Measurements from ENCODE around the gene POU6F2. TPM values are rescaled to one million over a fixed set of nuclear protein-coding genes. Genes with fewer than 3 reads are reported as not detected.

Gene POU6F2
- total RNA-seq, 1 experiment from 2014 or later: 0.27 TPM

GRCh38 chr7:39186671-39187070 lies 209.0 kb downstream of the POU6F2 start:
- POLR2A ChIA-PET: no interaction called here

More at GRCh38 chr7:39186671-39187070, 209.0 kb downstream of the POU6F2 start:
- CTCF ChIA-PET: no interaction called here
- DNase-seq (ENCODE audit: low read depth, low spot score) (no peak), ATAC-seq (no peak)
- no peaks in the 10 kb centered on the region for H4K20me1 ChIP-seq (ENCODE audit: insufficient read depth)
- H3K4me1 ChIP-seq (ENCODE audit: control insufficient read depth in 1 of 2, insufficient read depth in 2 of 2, low read length in 2 of 2): no peaks in the 10 kb centered on the region
- no peak overlapping the region for H3K4me2 ChIP-seq (ENCODE audit: low read length)
- RAD21 ChIA-PET (ENCODE audit: low non-redundant PET in 1 of 2, low total read pairs in 2 of 2, uncharacterized antibody in 2 of 2, unreplicated experiment in 2 of 2): no interaction called here
- H3K4me3 ChIP-seq (replicated peaks in 1 of 2; ENCODE audit: low read depth in 1 of 2, low read length in 2 of 2): no peak overlapping the region
- no peaks in the 10 kb centered on the region for H3K9me3 ChIP-seq (ENCODE audit: control insufficient read depth in 1 of 2, insufficient read depth in 1 of 2, low read depth in 1 of 2, low read length in 2 of 2)
- H3K27me3 ChIP-seq (ENCODE audit: insufficient read depth, low read length): peaks cover 19% of the 10 kb centered on the region
- no peaks in the 10 kb centered on the region for H3K9me2 ChIP-seq (ENCODE audit: insufficient read depth)
- no peaks in the 10 kb centered on the region for H3K36me3 ChIP-seq (ENCODE audit: control insufficient read depth in 1 of 2, insufficient read depth in 2 of 2, low read length in 2 of 2)
- no peaks in the 10 kb centered on the region for H3K79me2 ChIP-seq (ENCODE audit: insufficient read depth, low read length)
- H3K27ac ChIP-seq (ENCODE audit: low read depth, low read length): no peak overlapping the region
- no TSS peak for BruUV-seq (replicated peaks)
- intact Hi-C loops (cut with micrococcal nuclease): no loop called here
- no peak for TF ChIP-seq FOSL1 (IDR thresholded peaks at IDR 0.05; ENCODE audit: low read depth)
- no peak for TF ChIP-seq CEBPB (IDR thresholded peaks at IDR 0.05; ENCODE audit: low read depth)
- no peak for TF ChIP-seq RAD21 (IDR thresholded peaks at IDR 0.05; ENCODE audit: low read depth)
- TF ChIP-seq ZBTB33 (IDR thresholded peaks at IDR 0.05; ENCODE audit: extremely low read depth, insufficient replicate concordance, low read length): no peak
- no peak for TF ChIP-seq YY1 (IDR thresholded peaks at IDR 0.05; ENCODE audit: extremely low read depth, insufficient replicate concordance, low read depth, low read length)
- TF ChIP-seq CBX3 (IDR thresholded peaks at IDR 0.05; ENCODE audit: low read depth): no peak
- no peak for TF ChIP-seq EGR1 (IDR thresholded peaks at IDR 0.05; ENCODE audit: low read depth)
- TF ChIP-seq SRF (IDR thresholded peaks at IDR 0.05; ENCODE audit: low read depth): no peak
- no peak for TF ChIP-seq ZFX (IDR thresholded peaks at IDR 0.05)
- TF ChIP-seq EZH2phosphoT487 (IDR thresholded peaks at IDR 0.05; ENCODE audit: borderline replicate concordance): no peak
- no peak for TF ChIP-seq SIN3A (IDR thresholded peaks at IDR 0.05; ENCODE audit: low read depth)
- TF ChIP-seq, protein P1, sequence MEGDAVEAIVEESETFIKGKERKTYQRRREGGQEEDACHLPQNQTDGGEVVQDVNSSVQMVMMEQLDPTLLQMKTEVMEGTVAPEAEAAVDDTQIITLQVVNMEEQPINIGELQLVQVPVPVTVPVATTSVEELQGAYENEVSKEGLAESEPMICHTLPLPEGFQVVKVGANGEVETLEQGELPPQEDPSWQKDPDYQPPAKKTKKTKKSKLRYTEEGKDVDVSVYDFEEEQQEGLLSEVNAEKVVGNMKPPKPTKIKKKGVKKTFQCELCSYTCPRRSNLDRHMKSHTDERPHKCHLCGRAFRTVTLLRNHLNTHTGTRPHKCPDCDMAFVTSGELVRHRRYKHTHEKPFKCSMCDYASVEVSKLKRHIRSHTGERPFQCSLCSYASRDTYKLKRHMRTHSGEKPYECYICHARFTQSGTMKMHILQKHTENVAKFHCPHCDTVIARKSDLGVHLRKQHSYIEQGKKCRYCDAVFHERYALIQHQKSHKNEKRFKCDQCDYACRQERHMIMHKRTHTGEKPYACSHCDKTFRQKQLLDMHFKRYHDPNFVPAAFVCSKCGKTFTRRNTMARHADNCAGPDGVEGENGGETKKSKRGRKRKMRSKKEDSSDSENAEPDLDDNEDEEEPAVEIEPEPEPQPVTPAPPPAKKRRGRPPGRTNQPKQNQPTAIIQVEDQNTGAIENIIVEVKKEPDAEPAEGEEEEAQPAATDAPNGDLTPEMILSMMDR (IDR thresholded peaks at IDR 0.05 in 2 of 3, conservative IDR thresholded peaks at IDR 0.05 in 1 of 3; ENCODE audit: borderline replicate concordance in 1 of 3, insufficient read depth in 1 of 3, low read depth in 2 of 3, low read length in 2 of 3): no peak
- no peak for TF ChIP-seq TCF7L2 (IDR thresholded peaks at IDR 0.05; ENCODE audit: borderline replicate concordance, extremely low read depth, insufficient read depth, insufficient read length)
- no peak overlapping the region for H3K9ac ChIP-seq (ENCODE audit: low read length)
- no peak overlapping the region for H2AFZ ChIP-seq (ENCODE audit: low read depth, low read length, poor library complexity, severe bottlenecking)
